Activated CD8-positive, alpha-beta memory T cell treated with anti-CD3 and anti-CD28 coated beads for 4 hours (primary cell): ENCODE data around the gene TTYH3.

Experiments
- DNase-seq, 2 donors: peaks; one replicate each; pipeline ENCODE4 v3.0.0-alpha.2; 2020; ENCODE audit warnings: low read depth in 2 of 2

TTYH3 gene

GRCh38 chr7:2616387-2617324 lies 15.1 kb upstream of the TTYH3 start:
- no peak for DNase-seq

- no peak for DNase-seq
Measured at GRCh38 chr7:2617325-2617905, 14.4 kb upstream of the TTYH3 start.

GRCh38 chr7:2619116-2619515 lies 12.7 kb upstream of the TTYH3 start:
- DNase-seq: no peak

GRCh38 chr7:2621061-2621828 lies 10.5 kb upstream of the TTYH3 start:
- no peak for DNase-seq

- DNase-seq: no peak
Measured at GRCh38 chr7:2621948-2622640, 9.7 kb upstream of the TTYH3 start.

- DNase-seq: no peak
Measured at GRCh38 chr7:2622869-2623697, 8.7 kb upstream of the TTYH3 start.

- DNase-seq: no peak
Measured at GRCh38 chr7:2623698-2624014, 8.1 kb upstream of the TTYH3 start.

- DNase-seq: no peak
Measured at GRCh38 chr7:2624293-2624886, 7.4 kb upstream of the TTYH3 start.

GRCh38 chr7:2626498-2627117 lies 5.2 kb upstream of the TTYH3 start:
- no peak for DNase-seq

GRCh38 chr7:2627258-2628129 lies 4.3 kb upstream of the TTYH3 start:
- DNase-seq: no peak

- no peak for DNase-seq
Measured at GRCh38 chr7:2628130-2628482, 3.7 kb upstream of the TTYH3 start.

GRCh38 chr7:2628891-2629290 lies 2.9 kb upstream of the TTYH3 start:
- no peak for DNase-seq

- no peak for DNase-seq
Measured at GRCh38 chr7:2629746-2630681, 1.8 kb upstream of the TTYH3 start.

GRCh38 chr7:2632733-2633537 lies 1.1 kb downstream of the TTYH3 start:
- no peak for DNase-seq

GRCh38 chr7:2633538-2634266 lies 1.9 kb downstream of the TTYH3 start:
- no peak for DNase-seq

GRCh38 chr7:2634267-2635145 lies 2.7 kb downstream of the TTYH3 start:
- DNase-seq: no peak
